ENCODE measurements around the gene HIRA. TPM values are rescaled to one million over a fixed set of nuclear protein-coding genes. Genes with fewer than 3 reads are reported as not detected.
A peak's percentile ranks its signal among the peaks of the same experiment; 100 is the strongest.

HIRA gene
- total and polyA plus RNA-seq, 9 of the 15 experiments (the other 6 are each of a cell fraction or from before 2014, with no cell fraction given): 0.96 to 132 (median 58.4) TPM

GRCh38 chr22:19479355-19480172 is 48.0 kb upstream of the HIRA start, which contains the start of gene CDC45 (continued):
- TF ChIP-seq SLC30A9 (CRISPR knock-in tag; IDR thresholded peaks at IDR 0.05) (no peak), SAP30 (IDR thresholded peaks at IDR 0.05; ENCODE audit: borderline replicate concordance, insufficient read depth, low read depth, low read length, poor library complexity, severe bottlenecking) (peak; percentile 100), NFIX (CRISPR knock-in tag; IDR thresholded peaks at IDR 0.05; ENCODE audit: low read depth) (no peak; the same call in 1 of the 2 replicates), ZBTB1 (CRISPR knock-in tag; IDR thresholded peaks at IDR 0.05; ENCODE audit: borderline replicate concordance, low read depth) (no peak), PRMT5 (CRISPR knock-in tag; IDR thresholded peaks at IDR 0.05) (no peak), SETDB1 (IDR thresholded peaks at IDR 0.05; ENCODE audit: low read length) (peak; percentile 71), L3MBTL2 (IDR thresholded peaks at IDR 0.05) (no peak), MTA1 (IDR thresholded peaks at IDR 0.05; ENCODE audit: borderline replicate concordance) (no peak), CHD4 (IDR thresholded peaks at IDR 0.05; ENCODE audit: insufficient read depth, insufficient replicate concordance, low read depth, low read length, poor library complexity, severe bottlenecking) (no peak), ZBTB40 (IDR thresholded peaks at IDR 0.05) (no peak), ZBTB40 (CRISPR knock-in tag; IDR thresholded peaks at IDR 0.05) (no peak), CBFB (CRISPR knock-in tag; IDR thresholded peaks at IDR 0.05) (no peak), E2F1 (CRISPR knock-in tag; IDR thresholded peaks at IDR 0.05) (peak; percentile 99), CREB3 (tag; conservative IDR thresholded peaks at IDR 0.05; ENCODE audit: low read depth) (no peak), NEUROD1 (IDR thresholded peaks at IDR 0.05; ENCODE audit: borderline replicate concordance, low read depth, low read length, partially characterized antibody) (no peak), NCOA6 (IDR thresholded peaks at IDR 0.05) (no peak)
